Measurements from ENCODE around the gene GGA1.

The GGA1 gene

DNA sequence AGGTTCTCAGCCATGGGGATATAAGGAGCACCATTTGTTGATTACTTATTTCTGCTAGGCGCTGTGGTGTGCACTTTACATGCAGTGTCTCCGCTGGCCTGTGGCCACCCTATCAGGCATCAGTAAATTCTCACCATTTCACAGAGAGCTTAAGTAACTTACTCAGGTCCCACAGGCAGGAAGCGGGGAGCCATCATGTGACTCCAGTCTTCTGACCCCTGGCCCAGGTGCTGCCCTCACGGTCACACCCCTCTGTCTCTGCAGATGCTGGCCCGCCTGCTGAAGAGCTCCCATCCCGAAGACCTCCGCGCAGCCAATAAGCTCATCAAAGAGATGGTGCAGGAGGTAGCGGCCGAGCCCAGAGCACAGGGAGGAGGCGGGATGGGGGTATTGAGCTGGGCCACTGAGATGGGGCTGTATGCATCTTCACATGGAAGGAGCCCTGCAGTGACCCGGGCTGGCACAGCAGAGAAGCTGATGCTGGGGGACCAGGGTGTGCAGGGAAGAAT lies 12.8 kb downstream of the GGA1 start:
- TF ChIP-seq CTCF (IDR thresholded peaks at IDR 0.05), result no peak

DNA sequence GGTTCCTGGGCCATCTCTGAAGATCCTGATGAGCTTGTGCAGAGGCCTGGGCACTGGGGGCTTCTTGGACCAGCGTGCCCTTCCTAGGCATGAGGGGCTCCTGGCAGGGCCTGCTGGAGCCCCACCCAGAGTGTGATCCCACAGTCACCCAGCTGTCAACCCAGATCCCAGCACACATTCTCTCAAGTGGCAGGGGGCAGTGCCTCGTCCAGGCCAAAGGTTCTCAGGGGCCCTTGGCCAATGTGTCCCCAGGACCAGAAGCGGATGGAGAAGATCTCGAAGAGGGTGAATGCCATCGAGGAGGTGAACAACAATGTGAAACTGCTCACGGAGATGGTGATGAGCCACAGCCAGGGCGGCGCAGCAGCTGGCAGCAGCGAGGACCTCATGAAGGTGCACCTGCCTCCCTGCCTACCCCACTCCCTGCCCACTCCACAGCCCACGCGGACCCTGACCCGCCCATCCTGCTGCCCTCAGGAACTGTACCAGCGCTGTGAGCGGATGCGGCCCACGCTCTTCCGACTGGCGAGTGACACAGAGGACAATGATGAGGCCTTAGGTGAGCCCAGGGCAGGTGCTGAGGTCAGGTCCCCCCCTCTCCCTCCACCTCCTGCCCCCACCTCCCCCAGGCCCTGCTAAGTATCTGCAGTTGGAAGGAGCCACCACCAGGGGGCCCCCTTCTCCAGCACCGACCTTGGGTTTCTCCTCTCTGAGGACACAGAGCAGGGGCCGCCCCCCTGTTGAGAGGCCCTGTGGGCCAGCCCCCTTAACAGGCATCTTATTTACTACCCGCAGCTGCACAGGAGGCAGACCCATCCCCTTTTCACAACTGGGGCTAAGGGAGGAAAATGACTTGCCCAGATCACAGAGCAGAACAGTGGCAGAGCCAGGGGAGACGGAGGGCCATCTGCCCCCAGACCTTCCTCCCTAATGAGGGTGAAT lies 14.7 kb downstream of the GGA1 start:
- TF ChIP-seq CTCF (IDR thresholded peaks at IDR 0.05), result peak; percentile 96

GRCh38 chr22:37624017-37624365 lies 15.4 kb downstream of the GGA1 start:
- no peak for TF ChIP-seq CTCF (IDR thresholded peaks at IDR 0.05)

GRCh38 chr22:37624876-37625275 lies 16.2 kb downstream of the GGA1 start:
- TF ChIP-seq CTCF (IDR thresholded peaks at IDR 0.05), result no peak

- no peak for TF ChIP-seq CTCF (IDR thresholded peaks at IDR 0.05)
Measured at GRCh38 chr22:37625737-37626136, 17.1 kb downstream of the GGA1 start.

DNA sequence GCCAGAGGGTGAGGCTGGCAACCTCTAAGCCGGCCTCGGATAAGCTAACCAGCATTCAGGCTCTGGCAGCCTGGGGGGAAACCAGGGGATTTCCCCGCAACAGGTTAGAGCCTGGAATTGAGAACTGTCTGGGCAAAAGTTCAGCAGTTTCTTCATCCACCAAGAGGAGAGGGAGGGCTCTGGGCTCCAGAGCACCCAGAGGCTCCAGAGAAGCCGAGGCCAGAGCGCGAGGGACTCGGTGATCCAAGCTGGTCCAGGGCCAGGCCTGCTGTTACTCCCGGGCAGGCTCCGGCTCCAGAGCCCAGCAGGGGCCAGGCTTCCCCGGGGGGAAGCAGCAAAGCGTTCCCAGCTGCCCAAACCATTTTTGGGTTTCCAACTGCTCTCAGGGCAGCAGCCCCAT lies 17.5 kb downstream of the GGA1 start:
- no peak for TF ChIP-seq CTCF (IDR thresholded peaks at IDR 0.05)

DNA sequence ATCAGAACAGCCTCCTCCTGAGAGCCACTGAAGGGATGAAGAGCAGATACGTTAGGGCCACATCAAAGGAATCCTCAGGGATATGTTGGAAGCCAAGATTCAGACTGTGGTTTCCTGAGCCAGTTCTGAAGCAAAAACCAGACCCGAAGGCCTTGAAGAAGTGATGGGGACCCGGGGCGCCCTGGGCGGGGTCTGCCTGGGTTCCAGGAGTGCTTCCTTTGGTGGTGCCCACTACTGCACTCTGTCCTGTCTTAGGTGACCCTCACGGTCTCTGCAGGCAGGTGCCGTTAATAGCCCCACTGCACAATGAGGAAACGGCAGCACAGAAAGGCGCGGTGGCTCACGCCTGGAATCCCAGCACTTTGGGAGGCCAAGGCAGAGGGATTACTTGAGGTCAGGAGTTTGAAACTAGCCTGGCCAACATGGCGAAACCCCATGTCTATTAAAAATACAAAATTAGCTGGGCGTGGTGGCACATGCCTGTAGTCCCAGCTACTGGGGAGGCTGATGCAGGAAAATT lies 18.0 kb downstream of the GGA1 start:
- TF ChIP-seq CTCF (IDR thresholded peaks at IDR 0.05), result no peak

Measured in LNCAP (cell line).